Iris pigment epithelial cell (primary cell): ENCODE data around the gene KCNMB1.

Experiments used
- DNase-seq: peaks from one replicate; pipeline ENCODE4 v3.0.0-alpha.2; 2011; ENCODE audit warnings: low read depth

KCNMB1 gene

GRCh38 chr5:170388818-170389549 lies at the start of gene KCNMB1:
KCNMB1 (minus strand) TSS chr5:170389367; CDS start chr5:170385447, 3,920 bp downstream.
- no peak for DNase-seq

GRCh38 chr5:170438581-170438980 lies 49.4 kb upstream of the KCNMB1 start:
- no peak for DNase-seq

DNA sequence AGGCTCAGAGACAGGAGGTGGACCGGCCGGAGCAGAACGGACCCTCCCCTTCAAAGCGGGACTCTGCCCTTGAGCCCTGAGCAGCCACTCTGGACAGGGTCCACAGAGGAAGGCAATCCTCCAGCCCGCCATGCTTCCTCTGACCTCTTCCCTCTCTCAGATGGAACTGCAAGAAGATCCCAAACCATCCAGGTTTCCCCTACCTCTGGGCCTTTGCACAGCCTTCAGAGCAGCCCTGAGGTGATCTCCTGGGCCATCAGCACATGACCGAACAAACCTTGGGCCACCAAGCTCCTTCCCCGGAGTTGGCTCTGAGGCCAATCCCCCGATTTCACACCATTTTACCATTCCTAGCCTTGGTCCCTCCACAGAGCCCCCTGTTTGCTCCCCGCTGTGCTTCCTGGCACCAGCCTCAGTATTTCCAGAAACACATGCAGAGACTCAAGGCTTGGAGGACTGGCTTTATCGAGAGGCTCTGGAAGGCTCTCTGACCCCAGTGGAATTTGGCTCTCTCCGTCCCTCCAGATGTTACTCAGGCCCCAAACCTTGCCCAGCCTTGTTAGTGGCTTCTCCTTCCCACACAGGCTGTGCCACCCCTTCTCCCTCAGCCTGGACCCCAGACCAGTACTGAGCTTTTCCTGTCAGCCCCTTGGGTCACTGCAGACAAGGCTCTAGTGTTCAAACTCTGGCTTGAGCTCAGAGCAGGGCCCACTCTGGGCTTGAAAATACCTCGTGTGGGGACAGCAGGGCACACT lies 48.6 kb upstream of the KCNMB1 start:
- no peak for DNase-seq

DNA sequence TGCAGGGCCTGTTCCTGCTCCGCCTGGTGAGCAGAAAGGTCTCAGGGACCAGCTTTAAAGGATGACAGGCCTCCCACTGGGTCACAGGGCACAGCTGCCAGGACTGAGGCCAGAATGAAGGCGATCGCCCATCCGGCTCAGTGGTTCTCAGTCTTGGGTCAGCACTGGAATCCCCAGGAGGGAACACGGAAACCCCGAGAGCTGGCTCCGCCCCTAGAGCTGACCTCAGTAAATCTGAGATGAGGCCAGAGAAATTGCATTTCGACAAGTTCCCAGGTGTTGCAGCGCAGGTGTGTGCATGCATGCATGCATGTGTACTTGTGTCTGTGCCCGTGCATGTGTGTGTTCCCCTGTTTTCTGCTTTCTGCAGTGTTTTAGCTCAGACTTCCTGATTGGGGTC lies 47.2 kb upstream of the KCNMB1 start:
- no peak for DNase-seq

- DNase-seq, result peak; percentile 35
These were observed 45.9 kb upstream of the KCNMB1 start for GRCh38 chr5:170434966-170435605.

DNA sequence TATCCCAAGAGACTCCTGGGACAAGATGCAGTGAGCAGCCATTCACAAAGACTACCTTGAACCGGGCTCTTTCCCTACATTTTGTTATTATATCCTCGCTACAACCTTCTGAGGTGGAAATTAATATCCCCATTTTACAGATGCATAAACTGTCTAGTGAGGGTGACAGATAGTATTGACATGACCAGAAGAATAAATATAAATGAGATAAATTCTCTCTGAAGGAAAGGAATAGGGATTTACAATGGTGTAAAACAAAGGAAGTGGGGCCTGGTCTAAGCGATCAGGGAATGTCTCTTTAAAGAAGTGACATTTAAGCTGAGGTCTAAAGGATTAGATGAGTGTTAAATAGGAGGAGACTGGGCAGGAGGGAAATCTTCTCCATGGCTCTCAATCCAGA lies 43.5 kb upstream of the KCNMB1 start:
- DNase-seq, result no peak

GRCh38 chr5:170431571-170431970 lies 42.4 kb upstream of the KCNMB1 start:
- DNase-seq, result no peak

DNA sequence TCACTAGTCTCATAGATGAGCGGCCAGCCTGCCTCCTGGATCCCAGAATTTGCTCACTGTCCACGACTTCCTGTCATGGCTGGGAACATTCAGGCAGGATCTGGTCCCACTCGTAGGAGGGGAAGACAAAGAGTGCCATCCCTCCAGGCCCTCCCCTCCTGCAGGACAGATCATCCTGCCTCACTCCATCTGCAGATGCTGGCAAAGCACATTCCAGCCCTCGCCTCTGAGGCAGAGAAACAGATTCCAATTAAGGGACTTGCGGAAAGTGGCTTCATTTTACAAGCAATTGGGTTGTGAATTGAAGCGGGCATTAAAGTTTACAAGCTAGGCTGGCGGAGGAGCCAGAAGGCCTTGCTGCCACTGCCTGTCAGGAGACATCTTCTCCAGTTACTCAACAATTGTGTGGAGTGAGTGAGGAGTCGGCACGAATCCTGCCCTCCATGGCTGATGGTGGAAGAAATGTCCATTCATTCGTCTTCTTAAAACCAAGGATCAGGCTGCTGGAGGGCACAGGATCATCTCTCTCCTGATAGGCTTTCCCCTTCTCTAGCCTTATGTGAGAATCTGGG lies 41.8 kb upstream of the KCNMB1 start:
- no peak for DNase-seq

- no peak for DNase-seq
These were observed 41.1 kb upstream of the KCNMB1 start for GRCh38 chr5:170430256-170430655.

DNA sequence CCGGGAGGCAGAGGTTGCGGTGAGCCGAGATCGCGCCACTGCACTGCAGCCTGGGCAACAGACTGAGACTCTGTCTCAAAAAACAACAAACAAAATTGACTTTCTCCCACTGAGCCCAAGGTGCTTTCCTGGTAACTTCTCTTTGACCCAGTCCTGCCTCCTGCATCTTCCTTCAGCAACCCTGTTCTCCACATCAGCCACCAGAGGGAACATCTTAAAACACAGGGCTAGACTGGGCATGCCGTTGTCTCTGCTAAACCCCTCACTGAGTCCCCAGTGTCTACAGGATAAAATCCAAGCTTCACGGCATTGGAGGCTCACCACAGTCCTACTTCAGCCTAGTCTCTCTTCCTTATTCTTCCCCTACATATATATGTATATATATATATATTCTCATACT lies 39.8 kb upstream of the KCNMB1 start:
- peak; percentile 20 for DNase-seq

GRCh38 chr5:170427672-170428236 lies 38.6 kb upstream of the KCNMB1 start:
- no peak for DNase-seq

DNA sequence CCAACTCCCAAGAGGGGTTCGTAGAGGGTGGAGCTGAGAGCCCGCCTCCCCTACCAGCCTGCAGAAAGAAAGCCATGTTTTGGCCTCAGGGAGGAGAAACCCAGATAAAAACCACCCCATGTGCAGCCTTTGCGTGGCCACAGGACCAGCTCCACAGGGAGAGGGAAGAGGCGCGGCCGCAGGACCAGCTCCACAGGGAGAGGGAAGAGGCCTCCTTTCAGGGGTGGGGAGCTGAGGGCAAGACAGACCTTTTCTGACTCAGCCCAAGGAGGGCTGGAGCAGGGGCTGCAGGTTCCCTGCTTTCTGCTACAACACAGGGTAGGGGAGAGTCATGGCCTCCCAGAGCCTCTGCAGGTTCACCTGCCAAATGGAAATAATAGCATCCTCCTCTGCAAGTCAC lies 37.6 kb upstream of the KCNMB1 start:
- DNase-seq, result no peak

DNA sequence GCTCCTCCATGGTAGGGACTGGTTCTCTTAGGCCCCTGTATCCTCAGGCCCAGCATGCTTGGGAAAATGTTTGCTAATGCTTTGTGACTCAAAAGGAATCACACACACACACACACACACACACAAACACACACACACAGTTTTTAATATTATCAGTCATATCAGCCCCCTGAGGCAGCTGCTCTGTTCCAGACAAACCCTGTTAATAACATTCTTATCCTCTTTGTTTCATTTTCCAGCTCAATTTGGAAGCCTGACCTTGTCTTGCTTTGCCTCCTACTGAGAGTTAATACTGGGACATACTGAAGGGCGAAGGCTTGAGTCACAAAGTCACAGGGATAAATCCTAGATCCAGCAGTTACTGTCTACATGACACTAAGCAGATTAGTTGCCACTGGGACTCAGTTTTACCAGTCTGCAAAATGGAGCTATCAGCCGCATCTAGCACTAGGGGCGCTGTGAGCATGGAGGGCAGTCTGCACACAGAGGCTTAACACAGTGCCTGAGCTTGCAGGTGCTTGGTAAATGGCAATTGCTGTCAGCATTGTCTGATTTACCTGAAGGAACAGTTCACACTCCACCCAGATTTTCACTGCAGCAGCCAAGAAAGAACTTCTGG lies 37.1 kb upstream of the KCNMB1 start:
- no peak for DNase-seq

GRCh38 chr5:170425731-170426130 lies 36.6 kb upstream of the KCNMB1 start:
- no peak for DNase-seq

DNA sequence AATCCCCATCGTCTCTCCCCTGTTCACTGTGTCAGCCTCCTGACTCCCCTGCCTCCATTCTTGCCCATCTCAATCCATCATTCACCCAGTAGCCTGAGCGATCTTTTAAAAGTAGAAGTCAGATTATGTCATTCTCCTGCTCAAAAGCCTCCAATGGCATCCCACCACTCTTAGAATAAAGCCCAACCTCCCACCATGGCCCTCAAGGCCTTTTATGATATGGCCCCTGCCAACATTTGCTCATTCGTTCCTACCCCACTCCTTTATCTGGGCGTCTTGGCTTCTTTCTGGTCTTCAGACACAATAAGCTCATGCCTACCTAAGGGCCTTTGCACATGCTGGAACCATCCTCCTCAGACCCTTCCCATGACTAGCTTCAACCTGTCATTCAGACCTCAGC lies 35.5 kb upstream of the KCNMB1 start:
- no peak for DNase-seq

GRCh38 chr5:170423692-170424091 lies 34.5 kb upstream of the KCNMB1 start:
- no peak for DNase-seq

GRCh38 chr5:170421826-170422225 lies 32.7 kb upstream of the KCNMB1 start:
- DNase-seq, result no peak

GRCh38 chr5:170420806-170421412 lies 31.7 kb upstream of the KCNMB1 start:
- peak; percentile 68 for DNase-seq

DNA sequence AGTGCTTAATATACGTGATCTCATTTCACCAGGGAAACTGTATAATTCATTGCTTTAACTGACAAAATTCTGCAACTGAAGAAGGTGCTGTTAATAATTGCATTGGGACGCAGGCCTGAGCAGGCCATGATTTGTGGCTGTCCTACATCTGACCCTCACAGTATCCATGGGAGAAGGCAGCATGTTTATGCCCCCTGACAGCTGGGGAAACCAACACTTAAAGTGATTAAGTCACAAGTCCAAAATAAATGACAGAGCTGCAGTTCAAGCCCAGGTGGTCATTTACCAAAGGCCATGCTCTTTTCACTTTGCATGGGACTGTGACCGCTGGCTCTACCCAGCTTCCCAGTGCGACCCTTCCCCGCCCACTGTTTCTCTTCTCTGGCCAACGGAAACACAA lies 30.5 kb upstream of the KCNMB1 start:
- no peak for DNase-seq

DNA sequence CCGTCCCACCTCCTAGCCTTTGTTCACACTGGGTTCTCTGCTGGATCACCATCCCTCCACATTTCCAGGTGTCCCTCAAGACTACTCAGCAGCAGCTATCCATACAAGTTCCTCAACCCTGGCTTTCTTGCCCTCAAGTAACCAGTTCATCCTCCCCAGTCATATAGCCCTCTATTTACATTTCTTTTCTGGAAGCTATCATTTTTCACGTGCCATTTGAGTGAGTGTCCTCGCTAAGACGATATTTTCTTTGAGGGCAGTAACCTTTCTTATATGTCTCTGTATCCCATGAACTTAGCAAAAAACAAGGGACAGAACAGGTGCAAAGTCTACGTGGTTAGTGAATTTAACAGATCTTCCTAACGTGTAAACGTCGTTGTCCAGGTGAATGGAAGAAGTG lies 29.6 kb upstream of the KCNMB1 start:
- DNase-seq, result no peak

- no peak for DNase-seq
These were observed 27.4 kb upstream of the KCNMB1 start for GRCh38 chr5:170416526-170416925.

GRCh38 chr5:170414786-170415185 lies 25.6 kb upstream of the KCNMB1 start:
- no peak for DNase-seq
